ENCODE measurements around the gene FRZB.

DNA sequence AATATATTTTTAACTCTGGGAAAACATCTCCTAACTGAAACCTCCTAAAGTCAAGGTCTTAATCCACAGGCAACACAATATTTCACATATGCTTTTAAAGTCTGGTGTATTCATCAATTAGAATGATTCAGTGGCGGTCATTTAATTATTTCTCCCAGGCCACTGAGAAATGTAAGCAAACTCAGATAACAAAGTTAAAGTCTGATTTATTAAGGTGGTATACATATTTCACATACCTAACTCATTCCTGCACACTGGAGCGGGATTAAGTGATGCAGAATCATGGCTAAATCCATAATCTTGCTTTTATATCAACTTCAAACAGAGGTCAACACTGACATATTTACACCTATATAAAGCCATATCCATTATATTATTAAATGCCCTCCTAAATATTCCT, 43.7 kb downstream of the FRZB start:
- TF ChIP-seq NFATC4 (CRISPR knock-in tag; IDR thresholded peaks at IDR 0.05) (no peak), ZNF219 (CRISPR knock-in tag; IDR thresholded peaks at IDR 0.05; ENCODE audit: borderline replicate concordance) (no peak)
- TF ChIP-seq, protein P1, sequence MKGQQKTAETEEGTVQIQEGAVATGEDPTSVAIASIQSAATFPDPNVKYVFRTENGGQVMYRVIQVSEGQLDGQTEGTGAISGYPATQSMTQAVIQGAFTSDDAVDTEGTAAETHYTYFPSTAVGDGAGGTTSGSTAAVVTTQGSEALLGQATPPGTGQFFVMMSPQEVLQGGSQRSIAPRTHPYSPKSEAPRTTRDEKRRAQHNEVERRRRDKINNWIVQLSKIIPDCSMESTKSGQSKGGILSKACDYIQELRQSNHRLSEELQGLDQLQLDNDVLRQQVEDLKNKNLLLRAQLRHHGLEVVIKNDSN (CRISPR knock-in tag; IDR thresholded peaks at IDR 0.05) = no peak
- TF ChIP-seq, protein P2, sequence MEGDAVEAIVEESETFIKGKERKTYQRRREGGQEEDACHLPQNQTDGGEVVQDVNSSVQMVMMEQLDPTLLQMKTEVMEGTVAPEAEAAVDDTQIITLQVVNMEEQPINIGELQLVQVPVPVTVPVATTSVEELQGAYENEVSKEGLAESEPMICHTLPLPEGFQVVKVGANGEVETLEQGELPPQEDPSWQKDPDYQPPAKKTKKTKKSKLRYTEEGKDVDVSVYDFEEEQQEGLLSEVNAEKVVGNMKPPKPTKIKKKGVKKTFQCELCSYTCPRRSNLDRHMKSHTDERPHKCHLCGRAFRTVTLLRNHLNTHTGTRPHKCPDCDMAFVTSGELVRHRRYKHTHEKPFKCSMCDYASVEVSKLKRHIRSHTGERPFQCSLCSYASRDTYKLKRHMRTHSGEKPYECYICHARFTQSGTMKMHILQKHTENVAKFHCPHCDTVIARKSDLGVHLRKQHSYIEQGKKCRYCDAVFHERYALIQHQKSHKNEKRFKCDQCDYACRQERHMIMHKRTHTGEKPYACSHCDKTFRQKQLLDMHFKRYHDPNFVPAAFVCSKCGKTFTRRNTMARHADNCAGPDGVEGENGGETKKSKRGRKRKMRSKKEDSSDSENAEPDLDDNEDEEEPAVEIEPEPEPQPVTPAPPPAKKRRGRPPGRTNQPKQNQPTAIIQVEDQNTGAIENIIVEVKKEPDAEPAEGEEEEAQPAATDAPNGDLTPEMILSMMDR (IDR thresholded peaks at IDR 0.05) = no peak
